ENCODE results near the gene GPR137C.

GPR137C gene

DNA sequence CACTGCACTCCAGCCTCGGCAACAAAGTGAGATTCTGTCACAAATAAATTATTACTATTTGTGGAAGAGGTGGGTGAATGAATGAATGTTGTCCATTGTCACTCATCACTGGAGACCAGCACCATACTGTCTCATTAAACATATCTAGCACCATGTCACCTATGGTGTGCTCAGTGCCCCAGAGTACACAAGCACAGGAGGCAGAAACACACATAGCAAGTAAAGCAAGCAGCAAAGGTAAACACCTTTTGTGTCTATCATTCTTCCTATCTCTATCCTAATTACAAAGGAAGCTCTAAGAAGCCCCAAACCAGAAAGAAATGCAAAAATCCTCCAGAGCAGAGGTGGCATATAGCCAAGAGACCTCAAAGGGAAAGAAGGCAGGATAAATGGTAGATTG lies 133.5 kb downstream of the GPR137C start:
- no peak for FAIRE-seq

All from islet of Langerhans (tissue), 1 donor.